ENCODE measurements around the gene PRR18. TPM values are rescaled to one million over a fixed set of nuclear protein-coding genes. Genes with fewer than 3 reads are reported as not detected.

Gene PRR18
- total RNA-seq, 1 donor from 2014 or later, result not detected

DNA sequence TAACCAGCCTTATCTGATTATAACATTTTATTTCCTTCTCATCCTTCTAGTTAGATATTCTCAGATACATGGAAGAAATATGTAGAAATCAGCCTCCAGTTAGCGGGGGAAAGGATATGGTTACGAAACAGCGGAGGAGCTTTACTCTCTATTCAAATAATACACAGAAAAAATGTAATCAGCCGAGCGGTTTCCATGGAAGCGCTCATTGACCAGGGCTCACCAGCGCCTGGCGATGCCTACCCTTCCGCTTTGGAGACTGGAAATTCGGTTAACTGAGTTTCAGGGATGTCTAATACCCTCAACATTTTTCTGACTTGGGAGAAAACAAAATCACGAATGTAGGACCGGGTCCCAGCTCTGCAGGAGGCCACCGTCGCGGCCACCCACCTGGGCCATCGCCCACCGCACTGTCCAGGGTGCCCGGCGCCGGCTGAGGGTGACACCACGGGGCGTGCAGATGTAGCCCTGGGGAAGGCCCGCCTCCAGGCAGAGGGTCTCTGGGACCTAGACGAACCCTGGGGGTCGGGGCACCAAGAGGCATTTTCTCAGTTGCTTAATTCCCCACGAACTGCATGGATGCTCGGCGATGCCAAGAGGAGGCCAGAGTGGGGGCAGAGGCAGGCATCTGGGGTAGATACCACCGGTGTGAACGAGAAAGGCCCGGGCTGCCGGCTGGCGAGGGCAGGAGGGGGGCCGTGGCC, 1.7 kb downstream of the PRR18 start:
- DNase-seq (ENCODE audit: low spot score), result no peak

DNA sequence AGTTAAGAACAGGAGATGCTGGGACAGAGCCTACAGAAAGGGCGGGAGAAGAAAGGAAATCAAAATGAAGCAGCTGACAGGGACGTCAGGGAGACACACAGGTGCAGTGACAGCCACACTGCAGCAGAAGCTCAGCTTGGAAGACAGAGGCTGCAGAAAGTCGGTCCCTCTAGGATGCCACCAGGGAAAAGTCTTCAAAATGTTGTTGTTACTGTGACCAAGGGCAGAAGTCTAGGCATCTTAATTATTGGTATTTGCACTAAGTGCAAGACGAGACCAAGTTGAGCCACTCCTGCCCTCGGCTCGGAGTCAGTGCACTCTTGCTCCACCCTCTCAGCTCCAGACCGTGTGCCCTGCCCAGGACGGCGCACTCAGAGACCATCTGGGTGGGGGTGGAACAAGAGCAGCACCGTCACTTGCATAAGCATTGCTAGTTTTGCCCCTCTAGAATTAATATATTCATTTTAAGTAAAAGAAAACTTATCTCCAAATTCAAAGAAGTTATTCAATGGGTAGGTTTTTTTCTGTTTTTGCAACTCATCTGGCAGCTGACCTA, 2.6 kb downstream of the PRR18 start:
- DNase-seq (ENCODE audit: low spot score), result no peak

DNA sequence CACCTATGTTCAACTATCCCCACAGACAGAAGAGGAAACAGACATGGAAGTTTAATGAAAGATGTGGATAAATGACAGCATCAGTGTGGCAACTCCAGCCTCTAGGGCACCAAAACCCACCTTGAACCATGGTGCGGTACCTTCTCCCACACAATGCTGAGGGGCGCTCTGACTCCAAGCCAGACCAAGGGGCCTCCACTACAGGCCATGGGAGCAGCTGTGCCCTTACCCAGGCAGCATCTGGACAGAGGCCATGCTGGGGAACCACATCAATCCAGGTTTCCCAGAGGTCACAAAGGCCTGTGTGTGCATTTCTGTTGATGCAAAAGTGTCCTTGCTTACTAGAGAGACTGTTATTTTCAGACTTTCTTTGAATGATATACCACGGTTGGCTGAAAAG, 4.1 kb downstream of the PRR18 start:
- no peak for DNase-seq (ENCODE audit: low spot score)

- DNase-seq (ENCODE audit: low spot score), result no peak
These were observed 6.3 kb downstream of the PRR18 start for GRCh38 chr6:166301611-166302529.

- no peak for DNase-seq (ENCODE audit: low spot score)
These were observed 7.7 kb downstream of the PRR18 start for GRCh38 chr6:166300357-166300987.

GRCh38 chr6:166297606-166298005, 10.6 kb downstream of the PRR18 start:
- DNase-seq (ENCODE audit: low spot score), result no peak

GRCh38 chr6:166296035-166296883, 11.9 kb downstream of the PRR18 start:
- DNase-seq (ENCODE audit: low spot score), result no peak

- DNase-seq (ENCODE audit: low spot score), result no peak
These were observed 14.2 kb downstream of the PRR18 start for GRCh38 chr6:166293731-166294584.

DNA sequence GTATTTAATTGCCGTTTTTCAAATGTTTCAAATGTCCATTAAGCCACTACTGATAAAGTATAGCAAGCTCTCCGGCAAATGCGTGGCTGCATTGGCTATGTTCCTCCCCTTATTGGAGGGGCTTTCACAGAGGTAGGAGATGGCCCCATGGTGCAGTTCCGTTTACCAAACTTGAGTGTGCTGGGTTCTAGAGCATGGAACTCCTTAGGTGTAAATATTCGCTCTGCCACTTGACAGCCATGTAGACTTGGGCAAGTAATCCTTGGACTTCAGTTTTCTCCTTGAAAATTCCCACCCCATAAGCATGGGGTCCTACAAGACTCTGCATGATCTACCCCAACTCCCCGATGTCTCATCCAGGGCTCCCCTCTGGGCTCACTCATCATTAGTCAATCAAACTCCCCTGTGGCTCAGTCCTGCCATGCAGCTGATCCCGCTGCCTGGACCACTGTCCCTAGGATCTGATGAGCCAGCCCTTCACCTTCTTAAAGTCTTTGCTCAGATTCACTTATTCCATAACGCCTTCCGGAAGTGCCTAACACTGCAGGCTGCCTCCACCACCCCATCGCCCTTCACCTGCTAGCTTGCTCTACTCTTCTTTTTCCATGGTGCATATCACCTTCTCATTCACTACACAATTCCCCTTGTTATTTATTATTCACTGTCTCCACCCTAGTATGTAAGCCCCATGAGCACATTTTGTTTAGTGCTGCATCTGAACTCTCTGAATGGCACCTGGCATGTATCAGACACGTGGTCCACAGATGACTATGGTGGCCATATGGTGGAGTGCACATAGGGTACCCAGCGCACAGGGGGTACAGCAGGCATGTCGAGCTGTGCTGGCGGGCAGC, 18.8 kb downstream of the PRR18 start:
- peak; percentile 11 for DNase-seq (ENCODE audit: low spot score)

DNA sequence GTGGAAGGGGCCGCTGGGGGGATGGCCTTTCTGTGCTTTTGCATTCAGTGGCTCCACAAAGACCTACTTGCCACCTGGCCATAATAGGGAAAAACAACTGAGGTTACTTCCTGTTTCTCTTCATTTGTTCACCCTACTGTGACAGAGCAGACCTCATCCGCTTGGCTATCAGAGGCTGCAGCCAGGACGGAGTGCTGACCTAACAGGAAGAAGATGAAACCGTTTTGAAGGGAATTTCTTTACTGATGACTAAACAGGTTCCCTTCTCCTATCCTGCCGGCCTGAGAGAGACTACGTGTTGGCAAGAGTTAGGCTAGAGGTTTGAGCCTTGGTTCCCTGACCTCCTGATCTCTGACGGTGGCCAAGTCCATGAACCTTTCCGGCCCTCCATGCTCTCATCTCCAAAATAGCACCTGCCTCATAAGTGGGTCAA, 21.3 kb downstream of the PRR18 start:
- peak; percentile 6 for DNase-seq (ENCODE audit: low spot score)

DNA sequence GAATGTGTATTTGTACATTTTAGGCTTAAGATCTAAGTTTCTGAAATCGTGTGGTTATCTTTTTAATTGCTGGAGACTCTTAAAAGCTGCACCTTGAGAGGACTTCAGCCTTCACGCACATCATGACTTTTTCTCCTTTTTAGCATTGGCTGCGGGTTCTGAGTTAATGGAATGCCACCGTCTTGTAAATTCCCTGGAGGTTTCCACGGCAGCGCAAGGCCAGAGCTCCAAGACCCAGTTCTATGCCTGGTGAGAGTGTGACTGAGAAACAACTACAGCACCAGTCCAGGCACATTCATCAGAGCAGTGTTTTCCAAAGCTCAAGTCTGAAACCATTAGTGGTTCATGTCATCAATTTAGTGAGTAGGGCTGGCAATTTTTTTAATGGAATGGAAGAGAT, 23.0 kb downstream of the PRR18 start:
- no peak for DNase-seq (ENCODE audit: low spot score)

DNA sequence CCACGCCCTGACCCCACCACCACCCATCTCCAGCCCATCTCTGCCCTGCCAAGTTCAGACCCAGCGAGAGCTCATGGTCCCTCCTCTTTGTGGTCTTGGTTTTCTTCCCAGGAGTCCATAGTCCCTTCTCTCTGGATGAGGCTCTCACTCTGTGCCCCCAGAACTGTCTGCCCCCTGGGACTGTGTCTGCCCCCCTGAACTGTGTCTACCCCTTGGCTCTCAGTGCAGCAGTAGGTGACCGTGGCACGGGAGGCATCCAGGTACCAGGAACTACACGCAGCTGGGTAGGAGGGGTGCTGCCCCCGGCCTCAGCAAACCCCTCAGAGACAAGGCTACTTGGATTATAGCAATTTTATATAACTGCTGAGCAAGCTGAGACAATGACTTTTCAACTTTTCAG, 23.6 kb downstream of the PRR18 start:
- no peak for DNase-seq (ENCODE audit: low spot score)

DNA sequence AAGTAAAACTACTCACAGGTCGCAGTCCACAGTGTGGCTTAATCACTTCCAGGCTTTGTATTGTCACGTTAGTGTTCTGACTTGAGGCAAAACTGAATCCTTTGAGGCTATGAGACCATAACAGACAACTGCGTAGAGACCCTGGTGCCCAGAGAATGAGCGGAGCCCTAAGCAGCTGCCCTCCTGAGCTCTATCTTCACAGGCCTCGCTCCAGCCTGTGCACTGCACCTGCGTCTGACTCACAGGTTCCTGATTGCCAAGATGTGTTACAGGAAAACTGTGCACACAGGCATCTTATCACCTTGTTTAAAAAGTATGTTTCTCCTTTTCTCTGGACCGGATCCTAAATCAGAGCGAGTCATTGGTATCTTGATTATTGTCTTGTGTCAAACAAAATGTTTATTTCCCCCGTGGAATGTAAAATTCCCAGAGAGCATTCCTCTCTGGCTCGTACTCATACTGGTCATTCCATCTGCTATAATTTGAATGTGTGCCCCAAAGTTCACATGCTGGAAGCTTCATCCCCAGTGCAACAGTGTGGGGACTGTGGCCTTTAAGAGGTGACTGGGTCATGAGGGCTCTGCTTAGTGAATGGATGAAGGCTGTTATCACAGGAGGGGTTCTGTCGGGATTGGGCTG, 25.7 kb downstream of the PRR18 start:
- DNase-seq (ENCODE audit: low spot score), result no peak

GRCh38 chr6:166281104-166281503, 27.1 kb downstream of the PRR18 start:
- DNase-seq (ENCODE audit: low spot score), result no peak

DNA sequence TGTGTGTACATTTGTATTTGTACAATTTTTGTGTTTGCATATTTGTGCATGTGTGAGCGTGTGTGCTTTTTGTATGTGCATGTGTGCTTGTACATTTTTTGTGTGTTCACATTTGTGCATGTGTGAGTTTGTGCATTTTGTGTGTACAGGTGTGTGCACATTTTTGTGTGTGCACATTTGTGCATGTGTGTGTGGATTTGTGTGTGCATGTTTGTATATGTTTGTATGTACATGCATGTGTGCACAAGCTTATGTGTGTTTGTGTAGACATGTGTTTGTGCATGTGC, 28.9 kb downstream of the PRR18 start:
- DNase-seq (ENCODE audit: low spot score), result no peak

DNA sequence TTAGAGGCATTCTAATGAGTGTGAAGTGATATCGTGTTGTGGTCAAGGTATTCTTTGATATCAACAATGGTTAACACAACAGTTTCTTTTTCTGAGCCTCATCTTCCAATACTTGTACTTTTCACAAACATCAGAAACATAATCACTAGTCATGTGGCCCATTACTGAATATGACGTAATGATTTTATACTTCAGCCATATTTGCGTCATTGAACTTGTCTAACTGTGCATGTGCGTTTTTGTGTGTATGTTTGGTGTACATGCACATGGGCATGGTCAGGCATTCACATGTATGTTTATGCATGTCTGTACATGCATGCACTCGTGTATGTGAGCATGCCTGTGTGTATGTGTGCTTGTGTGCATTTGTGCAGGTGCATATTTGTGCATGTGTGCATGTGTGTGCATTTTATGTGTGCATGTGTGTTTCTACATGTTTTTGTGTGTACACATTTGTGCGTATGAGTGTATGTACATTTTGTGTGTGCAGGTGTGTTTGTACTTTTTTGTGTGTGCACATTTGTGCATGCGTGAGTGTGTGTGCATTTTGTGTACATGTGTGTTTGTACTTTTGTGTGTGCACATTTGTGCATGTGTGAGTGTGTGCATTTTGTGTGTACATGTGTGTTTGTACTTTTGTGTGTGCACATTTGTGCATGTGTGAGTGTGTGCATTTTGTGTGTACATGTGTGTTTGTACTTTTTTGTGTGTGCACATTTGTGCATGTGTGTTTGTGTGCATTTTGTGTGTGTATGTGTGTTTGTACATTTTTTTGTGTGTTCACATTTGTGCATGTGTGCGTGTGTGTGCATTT, 29.4 kb downstream of the PRR18 start:
- DNase-seq (ENCODE audit: low spot score), result no peak

GRCh38 chr6:166277892-166278578, 30.2 kb downstream of the PRR18 start:
- DNase-seq (ENCODE audit: low spot score), result no peak

All from umbilical cord (tissue), 2 donors.